Medulla oblongata (tissue), 1 donor: Measurements from ENCODE around the gene TUBB2A.
"Not testable (repeated sequence)": the region's sequence is repeated elsewhere in the genome, so short reads cannot be mapped to it uniquely, and the experiment has no call there.

Experiments
- DNase-seq: peaks from one replicate; pipeline ENCODE4 v3.0.0-alpha.2; 2015; ENCODE audit errors: extremely low spot score

The TUBB2A gene

DNA sequence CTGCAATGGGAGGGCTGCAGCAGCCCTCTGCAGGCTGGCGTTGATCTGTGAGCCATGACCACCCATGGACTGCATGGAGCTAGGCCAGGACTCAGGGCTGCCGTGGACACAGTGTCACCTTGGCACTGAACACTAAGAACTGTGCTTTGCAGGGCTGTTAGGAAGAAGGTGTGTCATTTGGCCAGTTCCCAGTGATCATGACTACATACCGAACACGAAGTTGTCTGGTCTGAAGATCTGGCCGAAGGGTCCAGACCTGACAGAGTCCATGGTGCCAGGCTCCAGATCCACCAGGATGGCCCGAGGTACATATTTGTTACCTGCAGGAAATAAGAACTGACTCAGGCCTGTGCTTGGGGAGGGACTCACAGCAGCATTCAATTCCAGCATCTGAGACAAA is 1.9 kb downstream of the TUBB2A start:
- DNase-seq = not testable (repeated sequence)

- no peak for DNase-seq
These were observed 4.7 kb downstream of the TUBB2A start for GRCh38 chr6:3152689-3153088.

- DNase-seq = no peak
These were observed 5.7 kb downstream of the TUBB2A start for GRCh38 chr6:3151691-3152090.

- no peak for DNase-seq
These were observed 9.2 kb downstream of the TUBB2A start for GRCh38 chr6:3147914-3148757.

DNA sequence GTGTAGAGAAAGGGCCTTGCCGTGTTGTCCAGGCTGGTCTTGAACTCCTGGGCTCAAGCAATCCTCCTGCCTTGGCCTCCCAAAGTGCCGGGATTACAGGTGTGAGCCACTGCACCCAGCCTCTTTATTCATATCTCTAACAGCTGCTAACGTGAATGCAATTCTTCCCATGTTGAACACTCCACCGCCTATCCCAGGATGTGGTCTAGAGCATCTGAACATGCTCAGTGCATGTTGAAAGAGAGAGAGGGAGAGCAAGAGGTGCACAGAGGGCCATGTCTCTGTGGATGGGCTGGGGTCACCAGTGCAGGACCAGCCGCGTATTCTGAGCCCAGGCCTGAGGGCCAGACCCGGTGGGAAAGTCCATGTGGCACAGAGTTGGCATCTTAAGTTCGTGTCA is 12.8 kb downstream of the TUBB2A start:
- no peak for DNase-seq

DNA sequence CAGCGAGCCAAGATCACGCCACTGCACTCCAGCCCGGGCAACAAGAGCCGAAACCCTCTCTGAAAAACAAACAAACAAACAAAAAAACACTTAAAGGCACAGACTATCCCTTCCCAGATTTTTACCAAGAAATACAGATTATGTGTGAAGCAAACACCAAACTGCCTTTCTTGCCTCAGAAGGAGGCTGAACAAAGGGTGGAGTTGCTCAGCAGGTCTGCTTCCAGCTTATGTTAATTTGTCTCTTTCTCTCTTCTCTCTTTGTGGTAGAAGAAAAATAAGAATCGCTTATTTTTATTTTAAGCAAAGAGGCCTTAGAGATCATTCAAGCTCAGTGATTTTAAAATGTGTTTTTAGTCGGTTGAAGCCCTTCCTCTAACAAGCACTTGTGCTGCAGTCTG is 14.2 kb downstream of the TUBB2A start:
- no peak for DNase-seq

DNA sequence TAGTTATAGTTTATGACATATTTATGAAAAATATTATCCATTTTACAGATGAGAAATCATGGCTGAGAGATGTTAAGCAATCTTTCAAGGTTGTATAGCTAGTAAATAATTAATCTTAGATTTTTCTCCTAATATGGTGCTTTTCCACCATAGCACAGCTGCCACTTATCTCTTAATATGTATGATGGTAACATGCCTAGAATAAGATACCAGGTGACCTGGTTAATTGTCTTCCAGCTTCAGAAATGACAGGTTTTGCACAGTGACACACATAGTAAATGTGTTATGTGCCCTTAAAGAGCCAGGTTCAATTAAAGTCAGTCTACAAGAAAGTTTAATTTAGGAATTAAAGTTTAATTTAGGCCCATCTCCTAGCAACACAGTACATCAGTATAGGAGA is 14.8 kb downstream of the TUBB2A start:
- DNase-seq = no peak

DNA sequence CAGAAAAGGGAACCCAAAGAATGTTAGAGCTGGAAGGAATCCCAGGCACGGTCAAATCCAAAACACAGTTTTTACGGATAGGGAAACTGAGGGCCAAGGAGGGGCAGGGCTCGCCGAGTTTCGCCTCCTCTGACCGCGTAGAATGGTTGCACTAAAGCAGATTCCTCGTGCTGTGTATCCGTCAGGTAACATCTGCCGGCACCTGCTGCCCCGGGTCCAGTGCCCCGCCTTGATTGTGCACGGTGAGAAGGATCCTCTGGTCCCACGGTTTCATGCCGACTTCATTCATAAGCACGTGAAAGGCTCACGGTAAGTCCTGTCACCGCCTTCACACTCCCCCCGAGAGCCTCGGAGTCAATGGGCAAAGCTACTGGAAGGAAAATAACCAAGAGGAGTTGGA is 17.1 kb downstream of the TUBB2A start:
- DNase-seq = no peak

DNA sequence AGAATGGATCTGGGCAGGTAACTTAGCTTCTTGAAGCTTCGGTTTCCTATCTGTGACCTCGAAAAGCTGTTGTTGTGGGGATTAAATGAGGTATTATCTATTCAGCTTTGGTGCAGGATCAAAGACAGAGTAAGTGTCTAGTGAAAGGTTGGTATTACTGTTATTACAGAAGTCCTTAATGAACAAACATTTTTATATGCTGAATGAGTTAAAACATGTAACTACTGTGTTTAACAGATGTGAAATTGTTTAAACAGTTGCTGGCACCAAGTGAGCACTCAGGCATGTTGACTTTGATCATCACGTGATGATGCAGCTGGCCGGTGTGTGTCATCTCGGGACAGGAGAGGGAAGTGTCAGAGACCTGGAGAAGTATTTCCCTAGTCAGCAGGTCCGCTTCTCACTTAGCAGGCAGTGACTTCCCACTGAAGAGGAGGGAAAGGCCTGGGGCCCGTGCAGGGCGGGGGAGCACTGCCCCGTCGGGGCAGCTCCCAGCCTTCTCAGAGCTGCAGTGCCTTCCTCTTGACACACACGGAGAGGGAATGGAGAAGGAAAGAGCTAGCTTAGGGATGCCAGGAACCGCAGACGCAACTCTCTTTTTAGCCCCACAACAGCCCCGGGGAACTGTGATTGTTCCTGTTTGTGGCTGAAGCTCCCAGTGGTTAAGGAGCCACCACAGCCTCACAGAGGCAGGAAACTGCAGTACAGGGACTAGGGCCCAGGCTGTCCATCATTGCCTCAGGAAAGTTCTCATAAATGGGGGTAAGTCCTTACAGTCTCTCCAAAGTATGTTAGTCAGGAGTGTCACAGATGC is 18.0 kb downstream of the TUBB2A start:
- peak; percentile 70 for DNase-seq

- DNase-seq = no peak
These were observed 19.0 kb downstream of the TUBB2A start for GRCh38 chr6:3138341-3138740.

GRCh38 chr6:3137873-3138272 is 19.5 kb downstream of the TUBB2A start:
- DNase-seq = not testable (repeated sequence)

DNA sequence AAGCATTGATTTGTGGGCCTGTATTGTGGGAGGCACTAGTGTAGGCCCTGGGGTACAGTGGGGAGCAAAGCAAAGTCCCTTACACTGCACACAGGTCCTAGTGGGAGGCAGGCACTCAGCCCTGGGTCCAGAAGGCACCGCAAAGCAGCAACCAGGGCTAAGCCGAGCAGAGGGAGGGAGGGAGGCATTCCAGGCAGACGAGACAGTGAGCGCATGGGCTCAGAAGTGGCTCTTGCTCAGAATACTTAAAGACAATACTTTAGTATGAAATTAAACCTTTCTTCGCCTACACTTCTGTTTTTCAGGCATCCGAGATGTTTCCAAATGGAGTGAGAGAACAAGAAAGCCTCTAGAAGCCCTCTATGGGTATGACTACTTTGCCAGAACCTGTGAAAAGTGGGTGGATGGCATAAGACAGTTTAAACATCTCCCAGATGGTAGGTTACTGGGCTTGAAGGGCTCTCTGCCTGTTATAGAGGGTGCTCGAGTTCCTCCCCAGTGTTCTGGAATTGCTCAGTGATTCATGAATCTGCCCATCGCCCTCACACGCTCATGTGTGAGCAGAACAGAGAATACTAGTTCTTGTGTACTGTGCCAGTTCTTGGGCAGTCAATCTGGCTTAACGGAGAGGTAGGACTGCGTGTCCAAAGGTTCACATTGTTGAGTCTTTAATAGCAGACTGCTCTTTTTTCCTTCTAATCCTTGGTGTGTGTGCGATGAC is 20.1 kb downstream of the TUBB2A start:
- DNase-seq = no peak

DNA sequence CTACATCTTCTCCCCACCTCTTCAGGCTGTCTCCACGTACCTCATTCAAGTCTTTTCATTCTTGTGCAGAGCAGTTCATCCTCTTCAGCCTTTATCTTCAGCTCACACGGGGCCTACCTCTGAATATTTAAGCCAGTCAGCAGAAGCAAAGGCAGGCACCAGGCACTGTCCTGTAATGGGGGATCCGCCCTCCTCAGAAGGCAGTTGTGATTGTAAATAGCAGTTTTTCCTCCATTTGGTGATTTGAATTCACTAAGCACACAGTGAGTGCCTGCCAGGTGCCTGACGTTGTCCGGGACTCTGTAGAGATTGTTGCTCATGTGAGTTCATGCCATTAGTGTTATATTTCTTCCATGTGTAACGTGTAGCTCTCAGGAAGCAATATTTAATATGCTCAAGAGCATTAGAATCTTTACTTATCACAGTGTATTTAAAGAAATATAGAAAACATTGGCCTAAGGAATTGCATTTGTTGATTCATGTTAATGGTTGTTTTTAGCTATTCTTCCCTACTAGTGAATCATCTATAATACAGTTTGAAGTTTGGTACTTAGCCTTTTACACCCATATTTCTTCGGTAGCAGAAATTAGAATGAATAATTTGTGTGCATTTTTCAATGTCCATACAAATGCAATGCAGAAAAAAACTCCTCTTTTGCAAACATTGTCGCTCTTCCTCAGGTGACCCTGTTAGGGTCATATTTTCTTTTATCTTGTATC is 20.9 kb downstream of the TUBB2A start:
- DNase-seq = no peak

- DNase-seq = no peak
These were observed 21.6 kb downstream of the TUBB2A start for GRCh38 chr6:3135668-3136291.

GRCh38 chr6:3133515-3133914 is 23.8 kb downstream of the TUBB2A start:
- no peak for DNase-seq

DNA sequence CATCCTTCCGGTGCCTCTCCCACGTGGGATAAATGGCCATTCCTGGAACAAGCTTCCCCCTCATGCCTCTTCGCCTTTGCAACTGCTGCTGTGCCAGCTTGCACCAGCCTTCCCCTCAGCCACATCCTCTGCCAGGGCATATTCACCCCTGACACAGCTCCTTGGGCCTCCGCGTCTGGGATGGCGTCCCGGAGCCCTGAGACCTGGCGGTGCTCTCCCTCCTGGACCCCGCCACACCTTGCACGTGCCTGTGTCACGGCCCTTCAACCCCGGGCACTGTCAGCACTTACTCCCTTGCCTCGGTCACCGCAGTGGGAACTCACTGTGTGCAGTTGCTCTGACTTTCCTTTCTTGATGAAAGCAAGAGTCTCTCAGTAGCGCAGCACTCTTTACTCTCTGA is 25.6 kb downstream of the TUBB2A start:
- no peak for DNase-seq

DNA sequence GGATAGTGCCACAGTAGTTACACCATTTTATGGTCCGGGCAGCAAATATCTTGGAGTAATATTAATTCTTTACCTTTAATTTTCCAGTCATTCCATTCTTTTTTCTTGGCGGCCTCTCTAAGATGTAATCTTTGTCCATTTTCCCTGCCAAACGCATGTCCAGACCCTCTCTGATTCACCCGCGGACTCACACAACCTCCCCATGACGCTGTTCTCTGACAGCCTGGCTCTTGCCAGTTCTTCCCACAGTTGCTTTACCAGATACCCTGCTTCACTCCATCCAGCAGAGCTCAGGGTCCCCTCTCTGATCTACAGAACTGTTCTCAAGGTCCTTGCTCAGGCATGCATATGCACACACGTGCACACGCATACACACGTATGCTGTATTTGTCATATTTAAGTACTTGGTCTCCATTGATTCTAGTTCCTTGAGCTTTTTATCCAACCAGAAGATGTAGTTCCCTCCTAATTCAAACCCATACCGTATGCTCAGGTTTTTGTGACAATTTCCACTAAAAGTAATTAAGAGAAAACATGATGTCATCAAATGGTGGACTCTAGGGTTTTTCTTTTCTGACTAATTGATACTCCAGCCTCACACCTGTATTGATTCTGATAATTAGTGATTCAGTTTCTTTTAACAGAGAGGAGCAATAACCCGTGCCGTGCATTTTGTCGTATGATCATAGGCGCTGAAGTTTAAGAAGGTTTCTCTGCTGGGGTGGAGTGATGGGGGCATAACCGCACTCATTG is 28.8 kb downstream of the TUBB2A start:
- DNase-seq = no peak

DNA sequence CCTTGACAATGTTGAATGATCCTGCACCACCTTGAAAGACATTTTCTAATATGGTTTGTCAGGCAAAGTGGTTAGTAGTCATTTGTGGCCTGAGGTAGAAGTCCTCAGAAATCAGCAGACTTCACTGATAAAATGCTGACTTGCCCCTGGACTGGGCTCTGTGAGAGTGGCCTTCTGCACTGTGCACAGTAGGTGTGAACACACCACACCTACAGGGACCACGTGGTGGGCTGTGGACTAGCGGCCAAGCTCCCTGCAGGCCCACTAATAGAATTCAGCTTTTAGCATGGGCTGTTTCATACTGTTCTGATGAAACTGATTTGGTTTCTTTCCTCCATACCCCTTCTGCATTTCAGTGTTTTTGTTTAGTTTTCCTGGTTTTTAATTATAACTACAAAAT is 31.5 kb downstream of the TUBB2A start:
- no peak for DNase-seq

GRCh38 chr6:3124667-3125066 is 32.7 kb downstream of the TUBB2A start:
- DNase-seq = no peak

- DNase-seq = no peak
These were observed 34.5 kb downstream of the TUBB2A start for GRCh38 chr6:3122823-3123182.

GRCh38 chr6:3120765-3121089 is 36.6 kb downstream of the TUBB2A start:
- no peak for DNase-seq
